Uterus (tissue), 4 donors: Measurements from ENCODE around the gene NHSL1. TPM values are rescaled to one million over a fixed set of nuclear protein-coding genes. Genes with fewer than 3 reads are reported as not detected.
A peak's percentile ranks its signal among the peaks of the same experiment; 100 is the strongest.

Experiments used
- DNase-seq, 2 donors: peaks; one replicate each; pipeline ENCODE4 v3.0.0-alpha.2; 2019 to 2020
- H3K27ac ChIP-seq, 2 donors: fragments of 200-600 bp; sonication (generic); 1 replicate in 1 of 2; 2 replicates in 1 of 2; pipeline ENCODE4 v1.5.1; 2016 to 2018
- H3K27me3 ChIP-seq, 2 donors: fragments of 200-600 bp; sonication (generic); one replicate each; pipeline ENCODE4 v1.5.1; 2018 to 2019; ENCODE audit warnings: control low read depth in 1 of 2
- H3K36me3 ChIP-seq, 2 donors: fragments of 200-600 bp; sonication (generic); one replicate each; pipeline ENCODE4 v1.5.1; 2019; ENCODE audit warnings: control low read depth in 1 of 2
- H3K4me1 ChIP-seq, 2 donors: fragments of 200-600 bp; sonication (generic); one replicate each; pipeline ENCODE4 v1.5.1; 2018 to 2019; ENCODE audit warnings: control low read depth in 1 of 2
- H3K4me3 ChIP-seq, 2 donors: fragments of 200-600 bp; sonication (generic); 1 replicate in 1 of 2; 2 replicates in 1 of 2; pipeline ENCODE4 v1.5.1; 2018 to 2019; ENCODE audit warnings: mild to moderate bottlenecking in 1 of 2
- H3K9me3 ChIP-seq, 2 donors: fragments of 200-600 bp; sonication (generic); one replicate each; pipeline ENCODE4 v1.5.1; 2019; ENCODE audit warnings: control low read depth in 1 of 2
- CTCF ChIP-seq, 4 experiments: fragments of 200-600 bp in 2 of 4; fragments of 450-650 bp in 2 of 4; sonication (generic) in 2 of 4; IDR thresholded peaks; one replicate each; pipeline ENCODE4 v1.5.1; 2016 to 2019; ENCODE audit warnings: antibody characterized with exemption in 4 of 4, mild to moderate bottlenecking in 2 of 4, moderate library complexity in 1 of 4
- POLR2A ChIP-seq, 2 donors: fragments of 450-650 bp; IDR thresholded peaks; one replicate each; pipeline ENCODE4 v1.6.1; 2016; ENCODE audit warnings: antibody characterized with exemption in 2 of 2, mild to moderate bottlenecking in 1 of 2, moderate library complexity in 1 of 2
- intact Hi-C: fragments of 100-400 bp; cut with DNase I; formaldehyde crosslinking; loops from one replicate; pipeline ENCODE4 v1.15.1; 2023; ENCODE audit warnings: low total_unique reads
- total RNA-seq, 4 donors: library from RNA; depleted of rRNA in 3 of 4; stranded (reverse); fragments of >200 nt in 3 of 4; gene quantifications; one replicate each; pipeline versions ENCODE4 v1.1.0 to v1.2.4, GENCODE V29; 2014 to 2023
- donor health status: DM: yes; HTN: yes; CAD: no.

NHSL1 gene
- total RNA-seq, 4 donors from 2014 or later: 2.8 to 30.9 (median 7.9) TPM

DNA sequence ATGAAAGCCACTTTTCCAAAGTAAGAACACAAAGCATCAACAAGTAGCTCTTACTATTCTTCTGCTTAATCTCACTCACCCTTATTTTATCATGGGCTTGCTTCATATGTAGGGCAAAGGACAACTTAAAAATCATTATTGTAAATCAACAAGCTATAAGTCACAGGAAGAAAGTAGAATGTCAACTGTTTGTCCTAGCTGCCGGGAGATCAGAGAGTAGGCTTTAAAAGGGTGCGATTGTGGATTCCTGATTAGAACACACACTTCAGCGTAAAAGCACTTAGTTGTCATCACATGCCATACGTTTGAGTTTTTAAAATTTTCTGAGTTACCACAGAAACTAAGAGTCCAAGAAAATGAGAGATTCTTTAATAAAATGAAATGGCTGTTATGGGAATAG is 44.4 kb upstream of the NHSL1 start:
- DNase-seq: no peak
- H3K36me3 ChIP-seq: no peaks in the 10 kb centered on the region
- intact Hi-C loops: no loop called here
- TF ChIP-seq CTCF (IDR thresholded peaks at IDR 0.05) (no peak), POLR2A (IDR thresholded peaks at IDR 0.05) (no peak)
- H3K27me3 ChIP-seq: no peaks in the 10 kb centered on the region
- H3K4me3 ChIP-seq: no peak overlapping the region
- no peaks in the 10 kb centered on the region for H3K4me1 ChIP-seq
- H3K9me3 ChIP-seq: no peaks in the 10 kb centered on the region
- no peak overlapping the region for H3K27ac ChIP-seq

DNA sequence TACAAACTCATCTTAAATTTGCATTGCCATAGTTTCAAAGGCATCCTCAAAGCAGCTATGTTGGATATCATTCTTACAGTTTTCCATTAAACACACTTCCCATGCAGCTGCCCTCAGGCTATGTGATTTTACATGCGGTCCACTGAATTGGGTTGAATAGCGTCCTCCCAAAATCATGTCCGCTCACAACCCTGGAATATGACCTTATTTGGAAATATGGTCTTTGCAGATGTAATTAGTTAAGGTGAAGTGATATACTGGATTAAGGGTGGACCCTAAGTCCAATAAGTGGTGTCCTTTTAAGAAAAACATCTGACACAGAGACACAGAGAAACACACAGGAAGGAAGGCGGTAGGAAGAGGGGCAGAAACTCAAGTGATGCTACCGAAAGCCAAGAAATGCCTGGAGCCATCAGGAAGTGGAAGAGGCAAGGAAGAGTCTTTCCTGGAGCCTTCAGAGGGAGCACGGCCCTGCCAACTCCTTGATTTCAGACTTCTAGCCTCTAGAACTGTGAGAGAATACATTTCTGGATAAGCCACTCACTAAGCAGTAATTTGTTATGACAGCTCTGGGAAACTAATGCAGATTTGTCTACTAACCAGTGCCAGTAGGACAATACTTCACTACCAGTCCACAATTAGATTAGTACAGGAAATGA is 42.7 kb upstream of the NHSL1 start:
- DNase-seq: no peak
- H3K4me3 ChIP-seq: no peak overlapping the region
- intact Hi-C loops: no loop called here
- no peaks in the 10 kb centered on the region for H3K4me1 ChIP-seq
- H3K27me3 ChIP-seq: no peaks in the 10 kb centered on the region
- TF ChIP-seq CTCF (IDR thresholded peaks at IDR 0.05) (no peak), POLR2A (IDR thresholded peaks at IDR 0.05) (no peak)
- H3K27ac ChIP-seq: peak overlapping the region in 1 of 2 donors; percentile 19
- no peaks in the 10 kb centered on the region for H3K36me3 ChIP-seq
- no peaks in the 10 kb centered on the region for H3K9me3 ChIP-seq

DNA sequence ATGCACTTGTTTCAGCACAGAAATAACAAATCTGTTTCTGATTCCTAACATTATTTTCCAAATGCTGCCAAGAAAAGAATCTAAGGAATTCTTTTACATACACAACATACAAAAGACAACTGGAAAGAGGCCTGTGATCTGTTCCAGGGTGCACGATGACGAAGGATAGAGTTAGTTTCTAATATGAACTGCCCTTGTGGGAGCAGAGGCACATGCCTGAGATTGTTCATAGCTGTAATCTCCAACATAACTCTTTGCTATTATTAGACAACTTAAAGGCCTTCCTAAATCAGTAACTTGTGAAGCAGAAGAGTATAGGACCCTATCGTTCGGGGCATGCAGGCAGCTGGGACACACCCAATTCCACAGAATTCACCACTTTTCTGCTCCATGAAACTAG is 41.2 kb upstream of the NHSL1 start:
- intact Hi-C loops: no loop called here
- no peaks in the 10 kb centered on the region for H3K27me3 ChIP-seq
- no peaks in the 10 kb centered on the region for H3K9me3 ChIP-seq
- no peaks in the 10 kb centered on the region for H3K36me3 ChIP-seq
- H3K27ac ChIP-seq: no peak overlapping the region
- DNase-seq: no peak
- H3K4me1 ChIP-seq: no peaks in the 10 kb centered on the region
- TF ChIP-seq CTCF (IDR thresholded peaks at IDR 0.05): no peak
- TF ChIP-seq POLR2A (IDR thresholded peaks at IDR 0.05): no peak
- no peak overlapping the region for H3K4me3 ChIP-seq

DNA sequence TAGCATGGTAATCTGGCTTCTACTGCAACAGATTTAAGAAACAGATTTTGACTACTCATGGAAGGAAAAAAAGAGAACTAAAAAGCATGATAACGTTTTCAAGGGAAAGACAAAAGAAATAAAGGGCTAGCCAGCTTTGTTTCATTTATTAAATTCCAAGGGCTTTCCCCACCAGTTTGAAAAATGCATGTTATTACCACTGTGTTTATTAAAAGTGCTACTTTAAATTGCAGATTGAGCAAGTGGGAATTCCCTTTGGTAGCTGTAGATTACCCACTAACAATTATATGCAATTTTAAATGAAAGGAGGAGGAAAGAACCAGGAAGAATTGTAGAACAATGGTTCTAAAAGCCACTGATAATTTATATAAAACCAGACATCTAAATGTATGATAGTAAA is 40.6 kb upstream of the NHSL1 start:
- no peak overlapping the region for H3K27ac ChIP-seq
- H3K4me1 ChIP-seq: no peaks in the 10 kb centered on the region
- H3K4me3 ChIP-seq: no peak overlapping the region
- intact Hi-C loops: no loop called here
- no peaks in the 10 kb centered on the region for H3K27me3 ChIP-seq
- H3K36me3 ChIP-seq: no peaks in the 10 kb centered on the region
- H3K9me3 ChIP-seq: no peaks in the 10 kb centered on the region
- TF ChIP-seq CTCF (IDR thresholded peaks at IDR 0.05) (no peak), POLR2A (IDR thresholded peaks at IDR 0.05) (no peak)
- DNase-seq: no peak

- Histone ChIP-seq H3K27me3 (no peaks in the 10 kb centered on the region), H3K4me3 (no peak overlapping the region)
These were observed 39.2 kb upstream of the NHSL1 start for GRCh38 chr6:138538390-138539031.

More at GRCh38 chr6:138538390-138539031, 39.2 kb upstream of the NHSL1 start:
- no peaks in the 10 kb centered on the region for H3K36me3 ChIP-seq
- H3K9me3 ChIP-seq: no peaks in the 10 kb centered on the region
- TF ChIP-seq POLR2A (IDR thresholded peaks at IDR 0.05) (no peak), CTCF (IDR thresholded peaks at IDR 0.05) (no peak)
- DNase-seq: no peak
- intact Hi-C loops: no loop called here
- no peak overlapping the region for H3K27ac ChIP-seq
- no peaks in the 10 kb centered on the region for H3K4me1 ChIP-seq
